GM10266 (cell line): Measurements from ENCODE around the gene LIFR.

Experiments used
- DNase-seq: peaks from one replicate; pipeline ENCODE4 v3.0.0; 2012; ENCODE audit errors: extremely low spot score
- TF ChIP-seq, protein P1 (sequence below): IDR thresholded peaks from 2 replicates; pipeline ENCODE4 v1.5.1; 2012; ENCODE audit warnings: mild to moderate bottlenecking, low read depth; ENCODE audit not compliant: control insufficient read depth, insufficient read depth; ENCODE audit errors: missing control alignments

LIFR gene

DNA sequence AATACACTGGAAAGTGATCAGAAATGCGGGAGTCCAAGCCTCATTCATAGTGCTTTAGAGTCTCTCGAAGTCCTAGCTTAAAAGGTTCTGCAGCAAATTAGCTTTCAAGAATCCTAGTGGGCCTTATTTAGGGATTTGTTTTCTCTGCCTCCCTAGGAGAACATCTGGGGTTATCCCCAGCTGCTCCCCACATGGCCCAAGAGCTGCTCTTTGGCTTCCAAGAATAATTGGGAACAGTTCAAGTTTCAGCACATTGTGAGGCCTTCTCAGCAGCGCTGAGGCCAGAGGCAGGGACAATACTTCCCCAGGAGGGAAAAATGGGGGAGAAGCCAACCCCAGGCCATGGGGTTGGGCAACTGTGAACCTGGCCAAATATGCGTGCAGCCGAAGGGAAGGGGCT is 108.7 kb downstream of the LIFR start:
- no peak for DNase-seq
- TF ChIP-seq, protein P1, sequence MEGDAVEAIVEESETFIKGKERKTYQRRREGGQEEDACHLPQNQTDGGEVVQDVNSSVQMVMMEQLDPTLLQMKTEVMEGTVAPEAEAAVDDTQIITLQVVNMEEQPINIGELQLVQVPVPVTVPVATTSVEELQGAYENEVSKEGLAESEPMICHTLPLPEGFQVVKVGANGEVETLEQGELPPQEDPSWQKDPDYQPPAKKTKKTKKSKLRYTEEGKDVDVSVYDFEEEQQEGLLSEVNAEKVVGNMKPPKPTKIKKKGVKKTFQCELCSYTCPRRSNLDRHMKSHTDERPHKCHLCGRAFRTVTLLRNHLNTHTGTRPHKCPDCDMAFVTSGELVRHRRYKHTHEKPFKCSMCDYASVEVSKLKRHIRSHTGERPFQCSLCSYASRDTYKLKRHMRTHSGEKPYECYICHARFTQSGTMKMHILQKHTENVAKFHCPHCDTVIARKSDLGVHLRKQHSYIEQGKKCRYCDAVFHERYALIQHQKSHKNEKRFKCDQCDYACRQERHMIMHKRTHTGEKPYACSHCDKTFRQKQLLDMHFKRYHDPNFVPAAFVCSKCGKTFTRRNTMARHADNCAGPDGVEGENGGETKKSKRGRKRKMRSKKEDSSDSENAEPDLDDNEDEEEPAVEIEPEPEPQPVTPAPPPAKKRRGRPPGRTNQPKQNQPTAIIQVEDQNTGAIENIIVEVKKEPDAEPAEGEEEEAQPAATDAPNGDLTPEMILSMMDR: no peak

DNA sequence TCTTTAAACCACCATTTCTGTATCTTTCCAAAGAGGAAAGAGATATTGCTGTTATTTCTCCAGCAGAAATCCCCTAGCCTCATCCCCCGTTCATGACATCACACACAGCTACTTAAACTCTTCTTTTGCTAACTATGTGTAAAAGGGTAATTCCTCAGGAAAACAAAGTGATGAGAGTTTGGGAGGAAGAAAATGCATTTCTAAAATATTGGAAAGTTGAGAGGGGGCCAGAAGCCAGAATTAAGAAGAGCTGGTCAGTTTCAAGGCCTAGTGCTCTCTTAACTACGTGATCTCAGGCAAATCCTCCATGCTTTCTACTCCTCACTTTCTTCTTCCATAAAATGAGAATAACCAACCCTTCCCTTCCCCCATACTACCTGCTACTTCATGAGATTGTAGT is 109.4 kb downstream of the LIFR start:
- no peak for DNase-seq
- TF ChIP-seq, protein P1: no peak

DNA sequence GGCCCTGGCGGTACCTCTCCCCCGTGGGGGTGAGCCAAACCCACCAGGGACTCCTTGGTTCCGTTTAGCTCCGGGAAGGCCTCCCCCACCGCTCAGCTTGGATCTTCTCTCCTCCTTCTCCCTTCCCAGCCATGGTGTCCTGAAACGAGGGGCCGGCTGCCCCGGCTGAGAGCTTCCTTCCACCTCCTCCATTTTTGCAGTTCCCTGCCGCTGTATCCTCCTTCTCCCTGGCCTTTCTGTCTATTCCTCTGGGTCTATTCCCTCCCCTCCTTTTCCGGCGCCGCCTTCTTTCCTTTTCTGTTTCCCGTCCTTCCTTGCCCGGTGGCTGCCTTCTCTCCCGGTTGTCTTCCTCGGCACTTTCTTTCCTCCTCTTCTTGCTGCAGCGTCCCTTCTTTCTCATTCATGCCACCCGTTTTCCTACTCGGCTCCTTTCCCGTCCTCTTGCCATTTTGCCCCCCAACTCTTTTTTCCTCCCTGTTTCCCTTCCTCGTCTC is 110.4 kb downstream of the LIFR start:
- no peak for DNase-seq
- TF ChIP-seq, protein P1: no peak

DNA sequence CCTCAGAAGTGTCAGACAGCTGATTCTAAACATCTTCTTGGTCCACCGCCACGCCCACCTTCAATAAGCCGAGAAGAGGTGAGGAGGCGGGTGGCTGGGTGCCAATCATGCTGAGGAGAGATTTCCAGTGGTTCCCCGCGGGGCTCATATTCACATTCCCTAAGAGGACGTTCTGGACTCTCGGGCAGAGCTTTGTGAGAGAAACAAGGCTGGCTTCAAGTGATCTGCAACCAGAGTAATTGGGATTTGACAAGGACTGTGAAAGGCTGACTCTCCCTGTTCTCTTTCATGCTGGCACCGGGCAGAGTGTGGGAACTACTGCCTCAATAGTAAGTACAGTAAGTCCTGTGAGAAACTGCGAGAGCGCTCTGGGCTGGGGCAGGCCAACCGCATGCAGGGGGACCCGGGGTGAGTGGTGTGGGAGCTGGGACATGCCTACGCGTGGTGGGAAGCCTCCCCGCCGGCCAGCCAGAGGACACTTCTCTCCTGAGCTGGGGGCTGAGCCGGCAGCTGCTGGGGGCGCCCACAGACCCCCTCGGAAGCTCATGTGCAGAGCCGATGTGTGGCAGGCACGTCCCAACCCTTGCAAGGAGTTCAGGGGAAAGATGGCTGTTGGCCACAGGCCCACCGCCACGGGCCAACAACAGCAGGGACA is 110.9 kb downstream of the LIFR start:
- TF ChIP-seq, protein P1: no peak
- no peak for DNase-seq

DNA sequence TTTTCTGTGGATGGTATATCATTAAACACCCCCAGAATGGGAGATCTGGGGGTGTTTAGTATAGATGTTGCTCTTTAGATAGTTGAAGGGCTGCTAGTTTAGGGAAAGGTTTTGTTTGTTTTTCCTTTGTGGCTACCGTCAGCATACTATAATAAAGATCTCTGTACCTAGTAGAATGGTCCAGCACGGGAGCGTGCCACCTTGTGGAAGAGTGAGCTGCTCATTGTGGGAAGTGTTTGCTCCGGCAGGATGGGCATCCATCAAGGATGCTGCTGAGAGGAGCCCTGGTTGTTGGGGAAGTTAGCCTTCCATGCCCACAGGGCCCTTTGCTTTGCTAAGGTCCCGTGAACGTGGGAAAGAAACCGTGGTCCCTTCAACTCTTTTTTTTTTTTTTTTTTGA is 113.1 kb downstream of the LIFR start:
- TF ChIP-seq, protein P1: no peak

DNA sequence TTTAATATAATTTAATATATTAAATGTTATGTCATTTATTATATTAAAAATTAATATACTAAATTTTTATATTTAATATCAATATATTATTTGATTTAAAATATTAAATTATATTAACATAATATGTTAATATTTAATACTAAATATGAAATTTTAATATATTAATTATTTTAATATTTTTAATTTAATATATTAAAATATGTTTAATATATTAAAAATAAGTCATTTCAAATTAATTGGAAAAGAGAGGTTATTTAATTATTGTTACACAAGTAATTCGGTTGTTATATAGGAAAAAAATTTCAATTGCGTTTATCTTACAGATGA is 114.2 kb downstream of the LIFR start:
- TF ChIP-seq, protein P1: no peak
- DNase-seq: no peak

More for the DNA sequence above, 113.1 kb downstream of the LIFR start:
- DNase-seq: no peak

DNA sequence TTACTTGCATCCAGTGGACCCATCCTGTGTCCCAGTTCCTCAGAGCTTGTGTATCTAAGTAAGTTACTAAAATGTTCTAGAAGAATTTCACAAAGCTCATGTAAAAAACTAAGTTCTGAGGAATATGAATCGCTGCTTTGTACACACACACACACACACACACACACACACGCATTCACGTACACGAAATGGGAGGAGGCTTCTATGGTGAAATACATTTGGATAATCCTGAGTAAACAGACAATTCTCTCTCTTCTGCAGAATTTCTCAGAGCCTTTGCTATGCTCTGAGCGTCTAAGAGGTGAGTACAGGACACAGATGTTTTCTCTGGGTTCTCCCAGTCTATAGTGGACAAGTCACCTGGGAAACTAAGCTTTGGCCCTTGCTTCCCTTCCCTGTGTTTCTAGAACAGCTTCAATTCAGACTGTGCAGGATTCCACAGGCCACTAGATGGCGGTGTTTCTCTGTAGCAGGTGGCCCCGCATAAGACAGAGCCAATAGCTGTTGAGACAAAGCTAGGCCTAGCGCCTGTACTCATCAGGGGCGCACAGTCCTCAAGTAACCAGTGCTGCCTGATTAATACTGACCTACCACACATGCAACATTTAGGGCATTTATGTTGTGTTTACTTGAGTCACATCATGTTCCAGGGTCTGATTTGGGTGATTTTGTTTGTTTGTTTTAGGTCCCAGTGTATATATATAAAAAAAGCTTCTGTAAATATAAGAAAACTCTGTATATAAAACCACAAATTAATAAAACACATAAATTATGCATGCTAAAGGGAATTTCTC is 114.8 kb downstream of the LIFR start:
- DNase-seq: peak; percentile 73
- TF ChIP-seq, protein P1: peak; percentile 98
